ENCODE results near the gene GABRE. TPM values are rescaled to one million over a fixed set of nuclear protein-coding genes. Genes with fewer than 3 reads are reported as not detected.

The GABRE gene
- total RNA-seq, result 2.1 TPM

DNA sequence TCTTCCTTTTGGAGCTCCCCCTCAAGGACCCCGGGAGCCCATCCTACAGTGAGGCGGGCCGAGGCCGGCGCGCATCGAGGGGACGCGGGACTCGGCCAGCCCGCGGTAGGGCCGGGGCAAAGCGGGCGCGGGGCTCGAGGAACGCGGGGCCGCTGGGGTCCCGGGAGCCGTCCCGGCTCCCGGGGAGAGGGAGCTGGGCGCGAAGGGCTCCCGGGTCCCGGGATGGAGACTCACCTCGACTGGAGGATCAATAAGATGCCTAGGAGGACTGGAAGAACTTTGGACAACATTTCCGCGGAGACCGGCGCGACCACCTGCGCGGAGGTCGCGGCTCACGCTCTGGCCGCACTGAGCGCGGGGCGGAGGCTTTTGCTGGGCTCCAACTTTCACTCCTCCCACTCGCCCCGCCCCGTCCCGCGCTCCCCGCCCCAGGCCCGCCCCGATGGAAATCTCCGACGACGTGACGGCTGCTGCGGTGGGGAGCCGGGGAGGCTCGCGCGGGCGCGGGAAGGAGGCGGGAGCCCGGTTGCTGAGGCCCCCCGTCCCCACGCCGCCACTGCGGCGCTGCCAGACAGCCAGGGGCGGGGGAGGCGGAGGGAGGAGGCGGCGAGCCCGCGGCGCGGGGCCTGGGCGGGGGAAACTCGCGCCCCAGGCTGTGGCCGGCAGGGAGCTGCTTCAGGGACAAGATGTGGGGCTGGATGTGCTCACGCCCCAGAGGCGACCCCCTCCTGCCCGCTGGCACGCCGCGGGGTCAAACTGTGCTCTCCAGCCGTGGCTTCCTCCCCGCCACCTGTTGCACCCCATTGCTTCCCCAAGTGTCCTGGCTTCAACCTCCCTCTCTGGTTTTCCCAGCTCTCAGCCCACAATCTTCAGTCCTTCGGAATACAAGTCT is at the start of gene GABRE:
GABRE (minus strand) TSS at position 341 of the 892 bp plus-strand sequence; CDS start at position 290, 51 bp downstream.
- peak; percentile 81 for ATAC-seq
- DNase-seq (ENCODE audit: low spot score), result no peak

- DNase-seq (ENCODE audit: low spot score) (no peak), ATAC-seq (no peak)
Observed at GRCh38 chrX:152020888-152021287, 46.4 kb upstream of the GABRE start.

DNA sequence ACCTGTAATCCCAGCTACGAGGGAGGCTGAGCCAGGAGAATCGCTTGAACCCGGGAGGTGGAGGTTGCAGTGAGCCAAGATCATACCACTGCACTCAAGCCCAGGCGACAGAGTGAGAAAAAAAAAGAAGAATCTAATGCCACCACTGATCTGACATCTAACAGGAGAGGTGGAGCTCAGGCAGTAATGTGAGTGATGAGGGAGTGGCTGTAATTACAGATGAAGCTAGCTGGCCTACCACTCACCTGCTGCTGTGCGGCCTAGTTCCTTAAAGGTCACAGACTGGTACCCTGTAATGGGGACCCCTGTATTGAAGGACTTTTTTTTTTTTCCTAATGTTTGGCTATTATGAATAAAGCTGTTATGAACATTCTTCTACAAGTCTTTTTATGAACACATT is 25.3 kb upstream of the GABRE start:
- no peak for ATAC-seq
- DNase-seq (ENCODE audit: low spot score), result no peak

DNA sequence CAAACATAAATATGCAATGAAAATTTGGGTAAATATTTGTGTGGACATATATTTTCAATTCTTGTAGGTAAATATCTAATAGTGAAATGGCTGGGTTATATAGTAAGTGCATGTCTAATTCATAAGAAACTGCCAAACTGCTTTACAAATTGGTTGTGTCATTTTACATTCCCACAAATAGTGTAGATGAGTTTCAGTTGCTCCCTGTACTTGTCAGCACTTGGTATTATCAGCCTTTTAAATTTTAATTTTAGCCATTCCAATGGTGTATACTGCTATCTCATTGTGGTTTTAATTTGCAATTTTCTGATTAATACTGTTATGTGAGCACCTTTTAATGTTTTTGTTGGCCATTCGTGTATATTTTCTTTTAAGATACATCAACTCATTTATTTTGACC is 23.1 kb upstream of the GABRE start:
- ATAC-seq (no peak), DNase-seq (ENCODE audit: low spot score) (no peak)

GRCh38 chrX:151996347-151996746 is 21.9 kb upstream of the GABRE start:
- no peak for DNase-seq (ENCODE audit: low spot score)

DNA sequence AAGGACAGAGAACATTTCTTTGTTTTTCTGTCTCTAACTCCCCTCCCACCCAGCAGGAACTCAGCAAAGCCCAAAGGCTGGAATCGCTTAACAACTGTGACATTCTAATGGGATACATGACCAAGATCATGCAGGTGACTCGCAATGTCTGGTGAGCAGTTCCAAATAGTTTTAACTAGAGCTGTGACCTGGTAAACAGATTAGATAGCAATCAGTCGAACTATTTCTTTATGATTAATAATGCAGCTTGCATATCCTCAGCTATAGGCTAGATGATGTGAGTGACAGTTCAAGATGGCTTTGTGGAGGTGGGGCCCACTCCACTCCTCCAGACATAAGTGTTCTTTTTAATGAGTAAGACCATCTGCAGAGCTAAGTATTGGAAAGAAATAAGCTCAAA is 20.0 kb upstream of the GABRE start:
- no peak for DNase-seq (ENCODE audit: low spot score)
- ATAC-seq, result no peak

More at GRCh38 chrX:151996347-151996746, 21.9 kb upstream of the GABRE start:
- ATAC-seq, result no peak

- DNase-seq (ENCODE audit: low spot score) (no peak), ATAC-seq (no peak)
Observed at GRCh38 chrX:151988706-151989299, 14.3 kb upstream of the GABRE start.

DNA sequence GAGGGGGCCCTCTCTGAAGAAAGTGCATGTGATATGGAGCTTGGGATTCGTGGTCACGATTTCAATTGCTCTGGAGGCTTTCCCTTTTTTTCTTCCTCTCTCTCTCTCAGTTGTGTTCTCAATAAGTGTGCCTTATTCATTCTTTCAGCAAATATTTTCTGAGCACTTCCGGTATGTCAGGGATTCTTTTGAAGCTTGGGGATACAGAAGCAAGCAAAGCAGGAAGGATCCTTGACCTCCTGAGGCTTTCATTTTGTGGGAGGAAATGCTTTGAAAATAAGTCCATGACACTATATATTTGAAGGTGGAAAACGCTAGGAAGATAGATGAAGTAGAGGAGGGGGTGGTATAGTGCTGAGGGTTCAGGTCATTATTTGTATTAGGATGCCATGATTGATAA is 12.6 kb upstream of the GABRE start:
- ATAC-seq, result no peak

GRCh38 chrX:151985955-151986354 is 11.5 kb upstream of the GABRE start:
- DNase-seq (ENCODE audit: low spot score) (no peak), ATAC-seq (no peak)

More for the DNA sequence above, 12.6 kb upstream of the GABRE start:
- DNase-seq (ENCODE audit: low spot score), result no peak

- ATAC-seq (no peak), DNase-seq (ENCODE audit: low spot score) (no peak)
Observed at GRCh38 chrX:151985531-151985930, 11.1 kb upstream of the GABRE start.

DNA sequence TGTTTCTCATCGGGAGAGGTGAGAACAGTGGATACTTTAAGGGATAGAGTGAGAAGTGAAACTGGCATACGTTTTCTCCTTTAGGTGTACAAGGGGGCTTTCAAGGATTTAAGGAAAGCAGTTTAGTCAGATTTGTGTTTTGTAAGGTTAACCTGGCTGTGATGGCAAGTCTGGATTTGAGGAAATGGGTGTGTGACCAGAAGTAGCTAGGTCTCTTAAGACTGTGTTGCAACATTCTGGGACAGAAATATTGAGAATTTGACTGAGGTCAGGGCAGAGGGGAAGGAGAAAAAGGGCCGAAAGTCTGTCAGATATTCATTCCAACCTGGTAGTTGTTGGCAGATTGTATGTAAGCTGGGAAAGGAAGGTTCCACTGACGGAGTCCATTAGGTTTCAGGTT is 10.4 kb upstream of the GABRE start:
- DNase-seq (ENCODE audit: low spot score), result no peak
- ATAC-seq, result no peak

DNA sequence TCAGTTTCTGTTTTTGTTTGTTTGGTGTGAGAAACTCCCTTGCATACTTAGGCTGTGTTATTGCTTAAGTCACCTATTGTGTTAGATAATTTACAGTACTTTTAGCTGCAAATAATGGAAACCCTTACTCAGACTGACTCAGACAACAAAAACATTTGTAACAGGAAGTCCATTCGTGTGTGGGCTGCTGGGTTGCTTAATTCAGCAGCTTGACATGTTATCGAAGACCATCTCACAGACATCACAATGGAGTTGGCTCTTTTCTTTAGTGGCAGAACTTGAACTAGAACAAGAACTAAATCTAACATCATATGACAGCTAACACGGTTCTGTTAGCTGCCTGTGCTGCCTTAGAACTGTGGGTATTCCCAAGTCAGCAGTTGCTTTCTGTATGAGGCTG is 9.9 kb upstream of the GABRE start:
- no peak for ATAC-seq
- no peak for DNase-seq (ENCODE audit: low spot score)

DNA sequence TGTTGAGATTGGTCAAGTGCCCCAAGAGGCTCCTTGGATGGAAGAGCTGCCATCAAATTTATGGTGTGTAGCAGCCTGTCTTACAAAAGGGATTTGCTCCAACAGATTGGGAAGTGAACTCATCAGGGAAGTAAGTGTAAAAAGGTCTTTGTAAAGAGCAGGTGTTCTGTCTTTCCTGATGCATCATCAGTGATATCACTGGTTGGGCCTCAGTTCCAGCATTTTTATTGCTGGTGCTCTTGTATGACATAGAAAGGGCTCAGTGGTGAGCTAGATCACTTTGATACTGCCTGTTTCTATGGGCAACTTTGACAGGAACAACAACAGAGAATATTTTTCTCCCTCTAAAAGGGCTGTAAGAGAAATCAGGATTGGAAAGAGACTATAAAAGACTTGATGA is 8.7 kb upstream of the GABRE start:
- DNase-seq (ENCODE audit: low spot score) (no peak), ATAC-seq (no peak)

GRCh38 chrX:151982222-151982621 is 7.7 kb upstream of the GABRE start:
- no peak for ATAC-seq
- DNase-seq (ENCODE audit: low spot score), result no peak

GRCh38 chrX:151981129-151981528 is 6.7 kb upstream of the GABRE start:
- ATAC-seq (no peak), DNase-seq (ENCODE audit: low spot score) (no peak)

DNA sequence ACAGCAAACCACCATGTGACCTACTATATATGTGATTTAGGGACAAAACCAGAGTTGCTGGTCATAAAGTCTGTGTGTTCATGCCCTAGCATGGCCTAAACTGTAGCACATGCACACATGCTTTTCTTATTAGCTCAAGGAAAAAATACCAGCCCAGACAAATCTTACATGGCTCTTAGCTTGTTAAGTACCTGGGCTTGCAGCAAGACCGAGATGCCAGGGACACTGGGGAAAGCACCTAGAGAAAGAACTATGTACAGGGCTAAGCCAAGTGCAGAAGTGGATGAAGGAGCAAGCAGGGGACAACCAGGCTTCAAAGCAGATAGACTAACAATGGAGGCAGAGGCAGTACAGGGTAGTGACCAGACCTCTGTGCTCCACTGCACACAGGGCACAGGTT is 3.4 kb upstream of the GABRE start:
- DNase-seq (ENCODE audit: low spot score) (no peak), ATAC-seq (no peak)

GRCh38 chrX:151977009-151977408 is 2.5 kb upstream of the GABRE start:
- DNase-seq (ENCODE audit: low spot score) (no peak), ATAC-seq (no peak)

DNA sequence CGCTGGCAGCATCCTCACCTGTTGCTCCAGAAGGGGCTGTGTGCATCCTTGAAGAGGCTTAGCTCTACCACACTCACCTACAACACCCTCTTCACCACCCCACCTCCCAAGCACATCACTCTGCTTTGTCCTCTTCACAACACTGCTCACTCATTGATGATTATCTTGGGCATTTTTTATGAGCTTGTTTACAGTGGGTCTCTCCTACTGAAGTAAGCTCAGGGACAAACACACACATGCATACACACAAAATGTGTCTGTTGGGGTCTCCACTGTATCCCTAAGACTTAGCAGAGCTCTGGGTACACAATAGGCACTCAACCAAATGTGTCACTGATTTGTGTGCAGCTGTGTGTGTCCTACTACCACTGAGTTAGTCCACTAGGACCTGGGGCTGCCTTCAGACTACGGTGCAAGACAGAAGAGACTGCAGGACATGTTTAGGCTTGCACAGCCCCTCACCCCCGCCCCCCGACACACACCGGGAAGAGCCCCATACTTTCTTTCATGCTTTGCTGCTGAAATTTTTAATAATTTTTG is 1.3 kb upstream of the GABRE start:
- ATAC-seq, result no peak
- no peak for DNase-seq (ENCODE audit: low spot score)

DNA sequence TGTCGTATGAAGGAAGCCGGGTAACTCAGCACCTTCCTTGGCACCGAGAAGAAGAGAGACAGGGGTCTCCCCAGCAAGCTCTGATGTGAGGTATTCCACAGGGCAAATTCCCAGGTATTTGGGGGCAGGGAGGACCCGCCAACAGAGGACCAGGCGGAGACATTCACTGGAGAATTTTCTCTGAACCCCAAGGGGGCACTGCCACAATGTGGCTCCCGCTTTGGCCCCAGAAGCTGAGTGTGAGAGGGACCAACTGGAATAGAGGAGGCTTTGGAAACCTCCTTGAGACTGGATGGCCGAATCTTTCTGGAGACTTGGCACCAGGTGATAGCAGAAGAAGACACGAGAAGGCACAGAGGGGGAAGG is 735 bp upstream of the GABRE start:
- ATAC-seq (no peak), DNase-seq (ENCODE audit: low spot score) (no peak)

DNA sequence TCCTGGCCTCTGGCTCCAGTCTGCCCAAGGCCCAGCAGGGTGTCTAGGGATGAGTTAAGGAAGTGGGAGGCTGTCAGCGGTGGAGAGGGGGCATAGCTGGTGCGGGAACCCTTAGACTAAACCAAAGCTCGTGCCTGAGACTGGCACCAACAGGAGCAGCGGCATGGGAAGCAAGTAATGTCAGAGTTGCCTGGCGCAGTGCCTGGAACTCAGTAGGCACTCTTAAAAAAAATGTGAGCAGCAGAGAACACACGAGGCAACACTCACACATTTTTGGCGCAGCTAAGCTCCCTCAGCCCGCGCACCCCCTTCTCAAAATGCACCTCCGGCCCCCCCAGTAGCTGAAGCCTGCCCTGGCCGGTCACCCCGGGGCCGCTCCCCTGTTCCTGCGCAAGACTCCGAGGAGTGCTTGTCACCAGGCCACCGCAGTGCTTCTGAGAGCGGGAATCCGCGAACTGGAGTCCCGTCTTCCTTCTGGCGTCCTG is 583 bp downstream of the GABRE start:
- DNase-seq (ENCODE audit: low spot score) (no peak), ATAC-seq (peak; percentile 12)

- ATAC-seq (no peak), DNase-seq (ENCODE audit: low spot score) (no peak)
Observed at GRCh38 chrX:151973060-151973661, 1.3 kb downstream of the GABRE start.

DNA sequence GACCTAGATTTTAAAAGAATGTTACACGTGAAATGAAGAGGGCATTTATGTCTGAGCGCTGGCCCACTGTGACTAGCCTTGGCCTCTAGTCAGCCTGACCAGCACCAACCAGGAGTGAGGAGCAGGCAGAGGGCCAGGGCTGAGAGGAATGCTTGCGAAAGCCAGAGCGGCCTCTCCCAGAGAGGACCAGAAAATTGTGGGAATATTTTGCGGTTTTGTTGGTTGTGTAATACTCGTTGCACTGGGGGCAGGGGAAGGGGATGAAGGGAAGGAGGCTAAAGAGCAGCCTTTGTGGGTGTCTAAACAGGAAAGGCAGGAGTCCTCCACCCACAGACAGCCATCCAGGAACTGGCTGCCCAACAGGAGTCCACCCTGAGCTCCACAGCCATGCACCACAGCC is 3.8 kb downstream of the GABRE start:
- ATAC-seq (peak; percentile 89), DNase-seq (ENCODE audit: low spot score) (peak; percentile 69)
